ENCODE results near the gene CTTN. TPM values are rescaled to one million over a fixed set of nuclear protein-coding genes. Genes with fewer than 3 reads are reported as not detected.
A peak's percentile ranks its signal among the peaks of the same experiment; 100 is the strongest.

The CTTN gene
- total and polyA plus RNA-seq, 9 of the 15 experiments (the other 6 are each of a cell fraction or from before 2014, with no cell fraction given) = 9.9 to 158 (median 99.7) TPM

- TF ChIP-seq SAFB2 (IDR thresholded peaks at IDR 0.05; ENCODE audit: borderline replicate concordance, low read depth, low read length, severe bottlenecking) = no peak
- TF ChIP-seq TCF3 (CRISPR knock-in tag; IDR thresholded peaks at IDR 0.05) = no peak
- no peak for TF ChIP-seq BRF1 (IDR thresholded peaks at IDR 0.05; ENCODE audit: borderline replicate concordance, extremely low read depth, insufficient read length)
- TF ChIP-seq E2F8 (IDR thresholded peaks at IDR 0.05; ENCODE audit: low read depth, partially characterized antibody) = no peak
- no peak for TF ChIP-seq SETDB1 (IDR thresholded peaks at IDR 0.05; ENCODE audit: low read length)
- no peak for TF ChIP-seq GTF3C2 (IDR thresholded peaks at IDR 0.05; ENCODE audit: borderline replicate concordance, extremely low read depth, insufficient read length)
- no peak for TF ChIP-seq REST (IDR thresholded peaks at IDR 0.05; ENCODE audit: borderline replicate concordance)
- no peak for TF ChIP-seq REST (CRISPR knock-in tag; IDR thresholded peaks at IDR 0.05; ENCODE audit: low read depth)
- TF ChIP-seq SP1 (CRISPR knock-in tag; IDR thresholded peaks at IDR 0.05) = no peak
- TF ChIP-seq TSC22D4 (tag; IDR thresholded peaks at IDR 0.05) = no peak
- TF ChIP-seq ATF7 (IDR thresholded peaks at IDR 0.05) = no peak
- TF ChIP-seq ZNF699 (CRISPR knock-in tag; IDR thresholded peaks at IDR 0.05; ENCODE audit: insufficient replicate concordance) = no peak
- TF ChIP-seq POLR2G (IDR thresholded peaks at IDR 0.05; ENCODE audit: low read depth, low read length) = peak; percentile 22; the same call in 1 of the 2 replicates
Measured at GRCh38 chr11:70398834-70399680, 728 bp downstream of the CTTN start (continued).

Data from K562 (cell line).